Activated T-helper 1 cell treated with anti-CD3 and anti-CD28 coated beads, Interleukin-12 subunit alpha, Interleukin-12 subunit beta, Interleukin-2, Interleukin-4 antibody, amounts not matched to agents 30 ng/mL and 10 ng/mL and 1 ng/mL, durations not matched to agents 14 hours and 24 hours and 36 hours (primary cell): ENCODE results near the gene KLK5. TPM values are rescaled to one million over a fixed set of nuclear protein-coding genes. Genes with fewer than 3 reads are reported as not detected.
"Not testable (repeated sequence)": the region's sequence is repeated elsewhere in the genome, so short reads cannot be mapped to it uniquely, and the experiment has no call there.

Experiments used
- DNase-seq: peaks from one replicate; pipeline ENCODE4 v3.0.0; 2021; ENCODE audit warnings: low spot score
- H3K27ac Mint-ChIP-seq: one replicate; pipeline ENCODE4 v1.8.0; 2021; ENCODE audit warnings: mild to moderate bottlenecking, mixed read lengths
- H3K27me3 Mint-ChIP-seq: one replicate; pipeline ENCODE4 v1.8.0; 2022; ENCODE audit warnings: mild to moderate bottlenecking, moderate library complexity, mixed read lengths; ENCODE audit not compliant: insufficient read depth
- H3K36me3 Mint-ChIP-seq: one replicate; pipeline ENCODE4 v1.8.0; 2021; ENCODE audit warnings: low read depth, mixed read lengths
- H3K4me1 Mint-ChIP-seq: one replicate; pipeline ENCODE4 v1.8.0; 2021; ENCODE audit warnings: low read depth, mixed read lengths
- H3K4me3 Mint-ChIP-seq: one replicate; pipeline ENCODE4 v1.8.0; 2021; ENCODE audit warnings: mild to moderate bottlenecking, moderate library complexity, mixed read lengths
- H3K9me3 Mint-ChIP-seq: one replicate; pipeline ENCODE4 v1.8.0; 2021; ENCODE audit warnings: mixed read lengths
- intact Hi-C: fragments of 100-400 bp; cut with micrococcal nuclease; formaldehyde crosslinking; loops from one replicate; pipeline ENCODE4 v1.15.1; 2024
- total RNA-seq: library from RNA; stranded (reverse); gene quantifications from 2 replicates; pipeline ENCODE4 v1.2.3, GENCODE V29; 2022

Gene KLK5
- total RNA-seq, 1 donor from 2014 or later: not detected

- no peaks in the 10 kb centered on the region for H3K4me1 Mint-ChIP-seq
- peaks cover 14% of the 10 kb centered on the region for H3K27me3 Mint-ChIP-seq
- intact Hi-C loops: no loop called here
- no peak overlapping the region for H3K4me3 Mint-ChIP-seq
- H3K36me3 Mint-ChIP-seq: no peaks in the 10 kb centered on the region
- H3K9me3 Mint-ChIP-seq: no peaks in the 10 kb centered on the region
- DNase-seq: no peak
- no peak overlapping the region for H3K27ac Mint-ChIP-seq
Measured at GRCh38 chr19:50980208-50980607, 27.4 kb upstream of the KLK5 start.

GRCh38 chr19:50979758-50980157 is 26.9 kb upstream of the KLK5 start:
- no peaks in the 10 kb centered on the region for H3K9me3 Mint-ChIP-seq
- no peak for DNase-seq
- no peak overlapping the region for H3K27ac Mint-ChIP-seq
- no peaks in the 10 kb centered on the region for H3K36me3 Mint-ChIP-seq
- H3K27me3 Mint-ChIP-seq: peaks cover 12% of the 10 kb centered on the region
- no peaks in the 10 kb centered on the region for H3K4me1 Mint-ChIP-seq
- intact Hi-C loops: no loop called here
- H3K4me3 Mint-ChIP-seq: no peak overlapping the region

GRCh38 chr19:50978772-50979390 is 26.0 kb upstream of the KLK5 start:
- H3K4me1 Mint-ChIP-seq: no peaks in the 10 kb centered on the region
- H3K9me3 Mint-ChIP-seq: no peaks in the 10 kb centered on the region
- H3K36me3 Mint-ChIP-seq: no peaks in the 10 kb centered on the region
- intact Hi-C loops: no loop called here
- DNase-seq: no peak
- H3K27ac Mint-ChIP-seq: no peak overlapping the region
- H3K27me3 Mint-ChIP-seq: peaks cover 12% of the 10 kb centered on the region
- no peak overlapping the region for H3K4me3 Mint-ChIP-seq

- Mint-ChIP-seq H3K4me1 (no peaks in the 10 kb centered on the region), H3K27ac (no peak overlapping the region), H3K27me3 (peaks cover 12% of the 10 kb centered on the region), H3K4me3 (no peak overlapping the region), H3K36me3 (no peaks in the 10 kb centered on the region), H3K9me3 (no peaks in the 10 kb centered on the region)
- intact Hi-C loops: no loop called here
- DNase-seq: no peak
Measured at GRCh38 chr19:50977626-50978025, 24.8 kb upstream of the KLK5 start.

GRCh38 chr19:50975766-50976165 is 22.9 kb upstream of the KLK5 start:
- H3K4me1 Mint-ChIP-seq: no peaks in the 10 kb centered on the region
- H3K4me3 Mint-ChIP-seq: no peak overlapping the region
- H3K27me3 Mint-ChIP-seq: peaks cover 12% of the 10 kb centered on the region
- H3K9me3 Mint-ChIP-seq: no peaks in the 10 kb centered on the region
- DNase-seq: no peak
- intact Hi-C loops: no loop called here
- no peak overlapping the region for H3K27ac Mint-ChIP-seq
- no peaks in the 10 kb centered on the region for H3K36me3 Mint-ChIP-seq

GRCh38 chr19:50974702-50975556 is 22.1 kb upstream of the KLK5 start:
- peaks cover 12% of the 10 kb centered on the region for H3K27me3 Mint-ChIP-seq
- no peak overlapping the region for H3K27ac Mint-ChIP-seq
- H3K4me1 Mint-ChIP-seq: no peaks in the 10 kb centered on the region
- no peaks in the 10 kb centered on the region for H3K36me3 Mint-ChIP-seq
- H3K4me3 Mint-ChIP-seq: no peak overlapping the region
- intact Hi-C loops: no loop called here
- H3K9me3 Mint-ChIP-seq: no peaks in the 10 kb centered on the region
- no peak for DNase-seq

- no peaks in the 10 kb centered on the region for H3K9me3 Mint-ChIP-seq
- no peaks in the 10 kb centered on the region for H3K4me1 Mint-ChIP-seq
- H3K4me3 Mint-ChIP-seq: no peak overlapping the region
- no peak overlapping the region for H3K27ac Mint-ChIP-seq
- peaks cover 9% of the 10 kb centered on the region for H3K27me3 Mint-ChIP-seq
- intact Hi-C loops: no loop called here
- H3K36me3 Mint-ChIP-seq: no peaks in the 10 kb centered on the region
- DNase-seq: no peak
Measured at GRCh38 chr19:50972795-50973376, 20.0 kb upstream of the KLK5 start.

- intact Hi-C loops, H3K27ac Mint-ChIP-seq, H3K9me3 Mint-ChIP-seq, H3K36me3 Mint-ChIP-seq, DNase-seq, H3K27me3 Mint-ChIP-seq, H3K4me3 Mint-ChIP-seq, H3K4me1 Mint-ChIP-seq: not testable (repeated sequence)
Measured at GRCh38 chr19:50969810-50970209, 17.0 kb upstream of the KLK5 start.

GRCh38 chr19:50969413-50969760 is 16.5 kb upstream of the KLK5 start, which contains the start of gene KLK6:
KLK6 (minus strand) TSS chr19:50969591; CDS start chr19:50968104, 1,487 bp downstream.
- Mint-ChIP-seq H3K4me3 (no peak within 1 kb of the TSS), H3K9me3 (no peaks in the 10 kb centered on the region), H3K27ac (no peak within 1 kb of the TSS), H3K36me3 (no peaks in the 10 kb centered on the region), H3K4me1 (no peaks in the 10 kb centered on the region), H3K27me3 (no peaks in the 10 kb centered on the region)
- no peak for DNase-seq
- intact Hi-C loops: no loop called here

- no peaks in the 10 kb centered on the region for H3K4me1 Mint-ChIP-seq
- no peak overlapping the region for H3K4me3 Mint-ChIP-seq
- H3K27ac Mint-ChIP-seq: no peak overlapping the region
- H3K9me3 Mint-ChIP-seq: no peaks in the 10 kb centered on the region
- DNase-seq: no peak
- intact Hi-C loops: no loop called here
- no peaks in the 10 kb centered on the region for H3K27me3 Mint-ChIP-seq
- no peaks in the 10 kb centered on the region for H3K36me3 Mint-ChIP-seq
Measured at GRCh38 chr19:50968716-50969412, 16.0 kb upstream of the KLK5 start.

- intact Hi-C loops: no loop called here
- Mint-ChIP-seq H3K27ac (no peak overlapping the region), H3K4me3 (no peak overlapping the region), H3K27me3 (no peaks in the 10 kb centered on the region), H3K4me1 (no peaks in the 10 kb centered on the region), H3K9me3 (no peaks in the 10 kb centered on the region), H3K36me3 (no peaks in the 10 kb centered on the region)
- no peak for DNase-seq
Measured at GRCh38 chr19:50967929-50968715, 15.3 kb upstream of the KLK5 start.

GRCh38 chr19:50964266-50964665 is 11.4 kb upstream of the KLK5 start:
- no peak for DNase-seq
- H3K27me3 Mint-ChIP-seq: peaks cover 2% of the 10 kb centered on the region
- no peak overlapping the region for H3K27ac Mint-ChIP-seq
- H3K4me3 Mint-ChIP-seq: no peak overlapping the region
- no peaks in the 10 kb centered on the region for H3K4me1 Mint-ChIP-seq
- H3K9me3 Mint-ChIP-seq: peaks cover 3% of the 10 kb centered on the region
- no peaks in the 10 kb centered on the region for H3K36me3 Mint-ChIP-seq
- intact Hi-C loops: no loop called here
